Measurements from ENCODE around the gene DNAH6.

GRCh38 chr2:84631985-84632384 is 115.7 kb downstream of the DNAH6 start:
- TF ChIP-seq CTCF (IDR thresholded peaks at IDR 0.05; ENCODE audit: borderline replicate concordance, extremely low read depth, low read length, poor library complexity, severe bottlenecking): no peak
- TF ChIP-seq EZH2 (IDR thresholded peaks at IDR 0.05; ENCODE audit: borderline replicate concordance, low read depth, low read length, severe bottlenecking): no peak

Data from DND-41 (cell line).